Activated CD8-positive, alpha-beta memory T cell treated with anti-CD3 and anti-CD28 coated beads for 36 hours (primary cell): ENCODE results near the gene UFSP1. TPM values are rescaled to one million over a fixed set of nuclear protein-coding genes. Genes with fewer than 3 reads are reported as not detected.
"Not testable (repeated sequence)": the region's sequence is repeated elsewhere in the genome, so short reads cannot be mapped to it uniquely, and the experiment has no call there.

Experiments
- CTCF ChIA-PET: fragments of 350-600 bp; sonication (Branson Sonifier 250); formaldehyde crosslinking; loops from one replicate; lab custom pipeline; 2021; ENCODE audit warnings: antibody characterized with exemption; lab: Charles Lee
- POLR2A ChIA-PET: fragments of 350-600 bp; sonication (Branson Sonifier 250); formaldehyde crosslinking; loops from one replicate; lab custom pipeline; 2021; ENCODE audit warnings: antibody characterized with exemption; lab: Charles Lee
- total RNA-seq, 2 experiments: library from RNA; stranded (reverse); gene quantifications; one replicate each; pipeline ENCODE4 v1.2.3, GENCODE V29; 2021

Gene UFSP1
- total RNA-seq = 1 to 10 TPM; 3.0 to 4.8 TPM

GRCh38 chr7:100888988-100889750, at the start of gene UFSP1:
UFSP1 (minus strand) TSS chr7:100889715; CDS start chr7:100889271, 444 bp downstream.
- ChIA-PET CTCF (interaction anchor here (0.6 to 4.6 kb wide), 14 partner anchors 9 to 467 kb away, joined by 3 to 25 read pairs (median 4); partner anchors contain the start of genes POP7, SLC12A9, SRRT and TRIM56), POLR2A (interaction anchor here (0.6 to 6.2 kb wide), 8 partner anchors 13 to 1895 kb away, joined by 3 to 71 read pairs (median 6); partner anchors contain the start of genes SLC12A9, SRRT and TRIM56)

GRCh38 chr7:100936167-100936566, 46.7 kb upstream of the UFSP1 start:
- CTCF ChIA-PET, POLR2A ChIA-PET: not testable (repeated sequence)

DNA sequence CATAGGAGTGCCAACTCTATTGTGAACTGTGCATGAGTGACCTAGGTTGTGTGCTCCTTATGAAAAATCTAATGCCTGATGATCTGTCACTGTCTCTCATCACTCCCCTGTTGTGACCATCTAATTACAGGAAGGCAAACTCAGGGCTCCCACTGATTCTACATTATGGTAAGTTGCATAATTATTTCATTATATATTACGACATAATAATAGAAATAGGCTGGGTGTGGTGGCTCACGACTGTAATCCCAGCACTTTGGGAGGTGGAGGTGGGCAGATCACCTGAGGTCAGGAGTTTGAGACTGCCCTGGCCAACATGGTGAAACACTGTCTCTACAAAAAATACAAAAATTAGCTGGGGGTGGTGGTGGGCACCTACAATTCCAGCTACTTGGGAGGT, 45.9 kb upstream of the UFSP1 start:
- CTCF ChIA-PET, POLR2A ChIA-PET: not testable (repeated sequence)

- CTCF ChIA-PET = no interaction called here
These were observed 44.2 kb upstream of the UFSP1 start for GRCh38 chr7:100933734-100934133.

DNA sequence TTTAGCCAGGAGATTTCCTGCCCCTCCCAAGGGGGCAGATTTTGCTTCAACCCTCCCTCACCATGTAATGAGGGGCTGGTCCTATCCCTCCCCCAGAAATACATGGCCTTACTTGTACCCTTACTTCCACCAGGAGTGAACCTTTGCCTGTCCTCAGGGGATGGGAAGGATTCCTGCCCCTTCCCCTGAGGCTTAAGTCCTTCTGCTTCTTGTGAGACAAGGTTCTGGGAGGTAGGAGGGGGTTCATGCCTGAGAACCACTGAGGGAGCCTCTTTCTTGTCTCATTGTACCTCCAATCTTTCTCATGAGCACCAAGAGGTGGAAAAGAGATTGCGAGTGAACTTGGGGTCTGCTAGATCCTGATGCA, 40.3 kb upstream of the UFSP1 start:
- POLR2A ChIA-PET = no interaction called here
- CTCF ChIA-PET = no interaction called here

More at GRCh38 chr7:100933734-100934133, 44.2 kb upstream of the UFSP1 start:
- POLR2A ChIA-PET = no interaction called here

GRCh38 chr7:100923616-100924015, 34.1 kb upstream of the UFSP1 start:
- POLR2A ChIA-PET, CTCF ChIA-PET: not testable (repeated sequence)

DNA sequence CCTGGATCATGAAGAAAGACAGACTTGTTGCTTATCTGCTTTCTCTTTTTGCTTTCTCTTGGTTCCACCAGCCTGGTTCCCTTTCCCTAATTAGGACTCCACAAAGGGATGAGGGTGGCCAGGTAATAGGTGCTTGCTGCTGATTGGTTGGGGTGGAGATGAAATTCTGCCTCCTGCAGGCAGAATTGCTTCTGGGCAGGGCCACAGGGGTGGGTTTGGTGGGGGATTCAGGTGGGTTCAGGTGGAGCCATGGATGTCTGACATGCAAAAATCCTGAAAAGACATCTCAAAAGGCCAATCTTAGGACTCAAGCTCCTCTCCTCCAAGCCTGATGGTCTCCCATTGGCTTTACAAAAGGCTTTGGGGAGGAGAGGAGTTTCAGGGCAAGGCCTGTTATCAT, 31.5 kb upstream of the UFSP1 start:
- POLR2A ChIA-PET = no interaction called here

GRCh38 chr7:100919779-100920437, 30.4 kb upstream of the UFSP1 start:
- CTCF ChIA-PET, POLR2A ChIA-PET: not testable (repeated sequence)

More for the DNA sequence above, 31.5 kb upstream of the UFSP1 start:
- CTCF ChIA-PET = interaction anchor here (1.1 kb wide), 1 partner anchor 202 kb away, joined by 3 read pairs; no protein-coding TSS in a partner anchor

GRCh38 chr7:100919335-100919734, 29.8 kb upstream of the UFSP1 start:
- CTCF ChIA-PET = not testable (repeated sequence)

DNA sequence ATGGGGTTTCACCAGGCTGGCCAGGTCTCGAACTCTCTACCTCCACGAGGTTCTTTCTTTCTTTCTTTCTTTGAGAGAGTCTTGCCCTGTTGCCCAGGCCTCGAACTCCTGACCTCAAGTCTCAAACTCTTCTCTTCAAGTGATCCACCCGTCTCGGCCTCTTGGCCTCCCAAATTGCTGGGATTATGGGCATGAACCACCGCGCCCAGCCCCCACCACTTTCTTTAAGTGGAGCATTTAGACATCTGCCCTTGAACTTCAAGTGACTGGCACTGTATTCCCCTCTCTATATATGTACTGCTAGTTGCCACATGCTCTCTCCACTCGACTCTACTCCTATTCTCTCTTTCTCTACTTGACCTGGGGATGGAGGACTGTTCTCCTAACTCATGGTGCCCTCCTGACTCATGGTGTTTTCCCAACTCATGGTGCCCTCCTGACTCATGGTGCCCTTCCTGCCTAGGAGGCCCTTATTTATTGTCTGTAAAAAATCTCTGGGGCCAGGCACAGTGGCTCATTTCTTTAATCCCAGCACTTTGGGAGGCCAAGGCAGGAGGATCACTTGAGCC, 25.4 kb upstream of the UFSP1 start:
- CTCF ChIA-PET = no interaction called here
- POLR2A ChIA-PET = no interaction called here

More at GRCh38 chr7:100919335-100919734, 29.8 kb upstream of the UFSP1 start:
- POLR2A ChIA-PET = not testable (repeated sequence)

- ChIA-PET POLR2A (no interaction called here), CTCF (no interaction called here)
These were observed 24.8 kb upstream of the UFSP1 start for GRCh38 chr7:100914208-100914878.

GRCh38 chr7:100911484-100911883, 22.0 kb upstream of the UFSP1 start:
- POLR2A ChIA-PET = no interaction called here
- CTCF ChIA-PET = interaction anchor here (0.7 kb wide), 1 partner anchor 58 kb away, joined by 4 read pairs; no protein-coding TSS in a partner anchor

- CTCF ChIA-PET = interaction anchor here (0.7 to 1.2 kb wide), 3 partner anchors 9 to 173 kb away, joined by 3 to 5 read pairs (median 3); no protein-coding TSS in a partner anchor
- POLR2A ChIA-PET = interaction anchor here (0.6 kb wide), 2 partner anchors 190 to 411 kb away, joined by 6 to 14 read pairs; partner anchors contain the start of gene IFT22
These were observed 20.9 kb upstream of the UFSP1 start for GRCh38 chr7:100910443-100910842.

GRCh38 chr7:100908512-100908911, 19.0 kb upstream of the UFSP1 start:
- ChIA-PET CTCF (no interaction called here), POLR2A (no interaction called here)

DNA sequence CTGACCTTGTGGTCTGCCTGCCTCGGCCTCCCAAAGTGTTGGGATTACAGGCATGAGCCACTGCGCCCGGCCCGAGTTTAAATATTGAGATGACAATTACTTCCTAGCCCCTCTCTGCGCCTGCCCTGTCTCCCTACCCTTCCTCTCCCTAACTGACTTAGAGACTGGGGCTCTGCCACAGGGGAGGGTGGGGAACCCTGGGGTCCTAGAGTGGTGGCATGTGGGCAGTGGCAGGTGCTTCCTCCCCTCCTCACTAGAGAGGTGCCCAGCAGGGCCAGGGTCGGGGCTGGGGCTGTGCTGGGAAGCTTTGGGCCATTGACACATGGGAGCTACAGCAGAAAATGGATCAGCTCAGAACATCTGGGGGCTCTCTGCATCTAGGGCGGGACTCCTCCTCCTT, 13.1 kb upstream of the UFSP1 start:
- POLR2A ChIA-PET = no interaction called here
- CTCF ChIA-PET = no interaction called here

DNA sequence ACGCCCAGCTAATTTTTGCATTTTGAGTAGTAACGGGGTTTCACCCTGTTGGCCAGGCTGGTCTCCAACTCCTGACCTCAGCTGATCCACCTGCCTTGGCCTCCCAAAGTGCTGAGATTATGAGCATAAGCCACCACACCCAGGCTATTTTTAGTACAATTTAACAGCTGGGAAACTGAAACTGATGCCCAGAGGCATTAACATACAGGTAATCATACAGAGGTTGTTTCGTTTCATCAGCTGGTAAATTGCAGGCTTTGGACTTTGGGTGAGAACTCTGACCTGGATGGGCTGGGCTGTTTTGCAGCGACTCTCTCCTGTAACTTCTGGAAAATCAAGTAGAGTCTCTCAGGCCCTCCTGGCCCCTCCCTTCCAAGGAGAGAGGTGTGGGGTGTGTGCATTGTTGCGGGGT, 12.4 kb upstream of the UFSP1 start:
- ChIA-PET CTCF (interaction anchor here (0.6 to 0.7 kb wide), 3 partner anchors 15 to 60 kb away, joined by 3 read pairs; no protein-coding TSS in a partner anchor), POLR2A (no interaction called here)

DNA sequence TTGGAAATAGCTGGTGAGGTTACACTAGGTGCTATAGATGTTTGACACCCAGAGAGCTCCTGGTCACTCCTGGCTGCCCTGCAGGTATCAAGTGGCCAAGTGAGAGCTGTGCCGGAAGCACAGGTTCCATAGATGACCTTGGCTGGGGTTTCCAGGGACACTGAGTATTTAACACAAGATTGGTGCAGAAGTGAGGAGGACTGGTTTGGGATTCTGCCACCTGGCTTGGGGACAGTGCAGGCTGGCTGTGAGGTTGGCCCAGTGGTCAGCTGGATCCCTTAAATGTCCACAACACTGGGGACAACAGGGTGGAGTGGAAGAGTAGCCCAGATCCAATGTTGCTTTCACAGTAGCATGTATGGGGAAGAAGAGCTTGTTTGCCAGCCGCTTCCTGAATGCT, 11.5 kb upstream of the UFSP1 start:
- CTCF ChIA-PET = interaction anchor here (0.7 to 1.3 kb wide), 4 partner anchors 9 to 427 kb away, joined by 3 to 5 read pairs (median 4); no protein-coding TSS in a partner anchor

GRCh38 chr7:100899432-100899831, 9.9 kb upstream of the UFSP1 start:
- ChIA-PET CTCF (no interaction called here), POLR2A (no interaction called here)

More for the DNA sequence above, 11.5 kb upstream of the UFSP1 start:
- POLR2A ChIA-PET = no interaction called here
